Gastroesophageal sphincter (tissue), 3 donors: ENCODE measurements around the gene CLN6.

ENCODE experiments used
- EP300 ChIP-seq: sonication (generic); formaldehyde crosslinking; IDR thresholded peaks from one replicate; pipeline ENCODE4 v1.6.1; 2017; ENCODE audit warnings: antibody characterized with exemption, mild to moderate bottlenecking
- POLR2A ChIP-seq, 2 donors: fragments of 450-650 bp; IDR thresholded peaks; one replicate each; pipeline ENCODE4 v1.6.1; 2017; ENCODE audit warnings: antibody characterized with exemption in 2 of 2, mild to moderate bottlenecking in 2 of 2, moderate library complexity in 1 of 2
- POLR2AphosphoS5 ChIP-seq: sonication (generic); formaldehyde crosslinking; IDR thresholded peaks from one replicate; pipeline ENCODE4 v1.6.1; 2017; ENCODE audit warnings: antibody characterized with exemption
- TF ChIP-seq, protein P1 (sequence below), 4 experiments: fragments of 200-600 bp in 2 of 4; fragments of 450-650 bp in 2 of 4; sonication (generic) in 1 of 4; IDR thresholded peaks; one replicate each; pipeline ENCODE4 v1.5.1; 2017 to 2019; ENCODE audit warnings: antibody characterized with exemption in 4 of 4, mild to moderate bottlenecking in 2 of 4, moderate library complexity in 2 of 4

DNA sequence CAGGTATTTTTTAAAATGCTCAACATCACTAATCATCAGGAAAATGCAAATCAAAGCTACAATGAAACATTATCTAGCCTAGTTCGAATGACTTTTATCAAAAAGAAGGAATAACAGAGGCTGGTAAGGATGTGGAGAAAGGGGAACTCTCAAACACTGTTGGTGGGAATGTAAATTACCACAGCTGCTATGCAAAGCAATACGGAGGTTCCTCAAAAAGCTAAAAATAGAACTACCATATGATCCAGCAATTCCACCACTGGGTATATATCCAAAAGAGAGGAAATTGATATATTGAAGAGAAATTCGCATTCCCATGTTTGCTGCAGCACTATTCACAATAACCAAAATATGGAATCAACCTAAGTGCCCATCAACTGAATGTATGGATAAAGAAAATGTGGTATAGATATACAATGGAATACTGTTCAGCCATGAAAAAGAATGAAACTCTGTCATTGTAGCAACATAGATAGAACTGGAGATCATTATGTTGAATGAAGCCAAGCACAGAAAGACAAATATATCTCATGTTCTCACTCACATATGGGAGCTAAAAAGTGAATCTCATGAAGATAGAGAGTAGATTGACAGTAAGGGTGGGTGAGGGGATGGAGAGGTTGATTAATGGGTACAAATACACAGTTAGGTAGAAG, 19.7 kb upstream of the CLN6 start:
- TF ChIP-seq, protein P1, sequence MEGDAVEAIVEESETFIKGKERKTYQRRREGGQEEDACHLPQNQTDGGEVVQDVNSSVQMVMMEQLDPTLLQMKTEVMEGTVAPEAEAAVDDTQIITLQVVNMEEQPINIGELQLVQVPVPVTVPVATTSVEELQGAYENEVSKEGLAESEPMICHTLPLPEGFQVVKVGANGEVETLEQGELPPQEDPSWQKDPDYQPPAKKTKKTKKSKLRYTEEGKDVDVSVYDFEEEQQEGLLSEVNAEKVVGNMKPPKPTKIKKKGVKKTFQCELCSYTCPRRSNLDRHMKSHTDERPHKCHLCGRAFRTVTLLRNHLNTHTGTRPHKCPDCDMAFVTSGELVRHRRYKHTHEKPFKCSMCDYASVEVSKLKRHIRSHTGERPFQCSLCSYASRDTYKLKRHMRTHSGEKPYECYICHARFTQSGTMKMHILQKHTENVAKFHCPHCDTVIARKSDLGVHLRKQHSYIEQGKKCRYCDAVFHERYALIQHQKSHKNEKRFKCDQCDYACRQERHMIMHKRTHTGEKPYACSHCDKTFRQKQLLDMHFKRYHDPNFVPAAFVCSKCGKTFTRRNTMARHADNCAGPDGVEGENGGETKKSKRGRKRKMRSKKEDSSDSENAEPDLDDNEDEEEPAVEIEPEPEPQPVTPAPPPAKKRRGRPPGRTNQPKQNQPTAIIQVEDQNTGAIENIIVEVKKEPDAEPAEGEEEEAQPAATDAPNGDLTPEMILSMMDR (IDR thresholded peaks at IDR 0.05): no peak
- TF ChIP-seq POLR2AphosphoS5 (no peak), POLR2A (IDR thresholded peaks at IDR 0.05) (no peak), EP300 (no peak)
